WTC11 (cell line): ENCODE data around the gene ZSWIM3. TPM values are rescaled to one million over a fixed set of nuclear protein-coding genes. Genes with fewer than 3 reads are reported as not detected.

Experiments
- ATAC-seq: fragments of 200-7000 bp; cut with Tn5 transposase; 2 replicates; pipeline ENCODE4 v1.10.0; 2021; ENCODE audit warnings: mild to moderate bottlenecking, moderate library complexity
- CTCF ChIA-PET: fragments of 300-600 bp; sonication (Branson Sonifier 250); formaldehyde crosslinking; loops from one replicate; lab custom pipeline; 2021; ENCODE audit warnings: antibody characterized with exemption; lab: Charles Lee
- POLR2A ChIA-PET: fragments of 350-600 bp; sonication (Branson Sonifier 250); formaldehyde crosslinking; loops from one replicate; lab custom pipeline; 2021; ENCODE audit warnings: antibody characterized with exemption; lab: Charles Lee
- DNase-seq: peaks from one replicate; pipeline ENCODE4 v3.0.0; 2021; ENCODE audit warnings: low spot score
- H3K27ac Mint-ChIP-seq: 2 replicates; pipeline ENCODE4 v1.8.0; 2021; ENCODE audit warnings: mixed read lengths
- H3K27me3 Mint-ChIP-seq: 2 replicates; pipeline ENCODE4 v1.8.0; 2021; ENCODE audit warnings: low read depth, mild to moderate bottlenecking, moderate library complexity, mixed read lengths
- H3K36me3 Mint-ChIP-seq: 2 replicates; pipeline ENCODE4 v1.8.0; 2021; ENCODE audit warnings: mixed read lengths
- H3K4me1 Mint-ChIP-seq: 2 replicates; pipeline ENCODE4 v1.8.0; 2022; ENCODE audit warnings: mixed read lengths
- H3K4me3 Mint-ChIP-seq: 2 replicates; pipeline ENCODE4 v1.8.0; 2021; ENCODE audit warnings: mild to moderate bottlenecking, moderate library complexity, mixed read lengths
- H3K9me3 Mint-ChIP-seq: 2 replicates; pipeline ENCODE4 v1.8.0; 2021; ENCODE audit warnings: mixed read lengths
- ATF6 ChIP-seq: sonication (generic); formaldehyde crosslinking; IDR thresholded peaks from 2 replicates; pipeline ENCODE4 v1.8.1; 2023; ENCODE audit warnings: mild to moderate bottlenecking, missing genetic modification reagents
- CREM ChIP-seq: sonication (generic); formaldehyde crosslinking; IDR thresholded peaks from 2 replicates; pipeline ENCODE4 v1.8.1; 2022; ENCODE audit warnings: mild to moderate bottlenecking, missing genetic modification reagents, moderate library complexity
- EMX1 ChIP-seq: fragments of 250-450 bp; sonication (Bioruptor Pico); IDR thresholded peaks from 2 replicates; pipeline ENCODE4 v1.8.0; 2021; ENCODE audit warnings: mild to moderate bottlenecking
- GABPB1 ChIP-seq: sonication (generic); formaldehyde crosslinking; IDR thresholded peaks from 2 replicates; pipeline ENCODE4 v1.8.1; 2023; ENCODE audit warnings: mild to moderate bottlenecking, missing genetic modification reagents
- JAZF1 ChIP-seq: fragments of 250-450 bp; sonication (Bioruptor Pico); IDR thresholded peaks from 2 replicates; pipeline ENCODE4 v1.9.0; 2021; ENCODE audit warnings: moderate library complexity, mild to moderate bottlenecking, inconsistent platforms
- OVOL2 ChIP-seq: fragments of 250-450 bp; sonication (Bioruptor Pico); IDR thresholded peaks from 2 replicates; pipeline ENCODE4 v1.9.0; 2021; ENCODE audit warnings: mild to moderate bottlenecking, borderline replicate concordance
- PREB ChIP-seq: sonication (generic); formaldehyde crosslinking; IDR thresholded peaks from 2 replicates; pipeline ENCODE4 v1.8.1; 2022; ENCODE audit warnings: mild to moderate bottlenecking, missing genetic modification reagents, moderate library complexity, borderline replicate concordance
- SOX15 ChIP-seq: fragments of 250-450 bp; sonication (Bioruptor Pico); IDR thresholded peaks from 2 replicates; pipeline ENCODE4 v1.9.0; 2021; ENCODE audit warnings: mild to moderate bottlenecking
- STAT6 ChIP-seq: sonication (generic); formaldehyde crosslinking; conservative IDR thresholded peaks from 2 replicates; pipeline ENCODE4 v1.8.1; 2023; ENCODE audit warnings: mild to moderate bottlenecking, low read depth, missing genetic modification reagents, moderate library complexity
- ZNF396 ChIP-seq: fragments of 250-450 bp; sonication (Bioruptor Pico); IDR thresholded peaks from 2 replicates; pipeline ENCODE4 v1.8.0; 2021; ENCODE audit warnings: mild to moderate bottlenecking, moderate library complexity, borderline replicate concordance
- ZNF423 ChIP-seq: fragments of 250-450 bp; sonication (Bioruptor Pico); IDR thresholded peaks from 2 replicates; pipeline ENCODE4 v2.1.2; 2022; ENCODE audit warnings: mild to moderate bottlenecking, moderate library complexity
- total RNA-seq: library from RNA; stranded (reverse); gene quantifications from 3 replicates; pipeline ENCODE4 v1.2.3, GENCODE V29; 2021
- TF ChIP-seq, protein P1 (sequence below): fragments of 250-450 bp; sonication (Bioruptor Pico); IDR thresholded peaks from 2 replicates; pipeline ENCODE4 v1.9.0; 2021; ENCODE audit warnings: mild to moderate bottlenecking, borderline replicate concordance
- TF ChIP-seq, protein P2 (sequence below): sonication (generic); formaldehyde crosslinking; IDR thresholded peaks from 2 replicates; pipeline ENCODE4 v1.8.1; 2022; ENCODE audit warnings: mild to moderate bottlenecking, moderate library complexity, missing genetic modification reagents
- TF ChIP-seq, protein P3 (sequence below): sonication (generic); formaldehyde crosslinking; IDR thresholded peaks from 2 replicates; pipeline ENCODE4 v1.8.0; 2022; ENCODE audit warnings: mild to moderate bottlenecking, missing genetic modification reagents
- TF ChIP-seq, protein P4 (sequence below): fragments of 250-450 bp; sonication (Bioruptor Pico); IDR thresholded peaks from 2 replicates; pipeline ENCODE4 v1.8.0; 2021; ENCODE audit warnings: mild to moderate bottlenecking
- TF ChIP-seq, protein P5 (sequence below): sonication (generic); formaldehyde crosslinking; IDR thresholded peaks from 2 replicates; pipeline ENCODE4 v1.8.0; 2023; ENCODE audit warnings: missing genetic modification reagents

Gene ZSWIM3
- total RNA-seq, 1 experiment from 2014 or later = 3.4 TPM

GRCh38 chr20:45836841-45837240 is 20.6 kb upstream of the ZSWIM3 start:
- TF ChIP-seq, protein P1, sequence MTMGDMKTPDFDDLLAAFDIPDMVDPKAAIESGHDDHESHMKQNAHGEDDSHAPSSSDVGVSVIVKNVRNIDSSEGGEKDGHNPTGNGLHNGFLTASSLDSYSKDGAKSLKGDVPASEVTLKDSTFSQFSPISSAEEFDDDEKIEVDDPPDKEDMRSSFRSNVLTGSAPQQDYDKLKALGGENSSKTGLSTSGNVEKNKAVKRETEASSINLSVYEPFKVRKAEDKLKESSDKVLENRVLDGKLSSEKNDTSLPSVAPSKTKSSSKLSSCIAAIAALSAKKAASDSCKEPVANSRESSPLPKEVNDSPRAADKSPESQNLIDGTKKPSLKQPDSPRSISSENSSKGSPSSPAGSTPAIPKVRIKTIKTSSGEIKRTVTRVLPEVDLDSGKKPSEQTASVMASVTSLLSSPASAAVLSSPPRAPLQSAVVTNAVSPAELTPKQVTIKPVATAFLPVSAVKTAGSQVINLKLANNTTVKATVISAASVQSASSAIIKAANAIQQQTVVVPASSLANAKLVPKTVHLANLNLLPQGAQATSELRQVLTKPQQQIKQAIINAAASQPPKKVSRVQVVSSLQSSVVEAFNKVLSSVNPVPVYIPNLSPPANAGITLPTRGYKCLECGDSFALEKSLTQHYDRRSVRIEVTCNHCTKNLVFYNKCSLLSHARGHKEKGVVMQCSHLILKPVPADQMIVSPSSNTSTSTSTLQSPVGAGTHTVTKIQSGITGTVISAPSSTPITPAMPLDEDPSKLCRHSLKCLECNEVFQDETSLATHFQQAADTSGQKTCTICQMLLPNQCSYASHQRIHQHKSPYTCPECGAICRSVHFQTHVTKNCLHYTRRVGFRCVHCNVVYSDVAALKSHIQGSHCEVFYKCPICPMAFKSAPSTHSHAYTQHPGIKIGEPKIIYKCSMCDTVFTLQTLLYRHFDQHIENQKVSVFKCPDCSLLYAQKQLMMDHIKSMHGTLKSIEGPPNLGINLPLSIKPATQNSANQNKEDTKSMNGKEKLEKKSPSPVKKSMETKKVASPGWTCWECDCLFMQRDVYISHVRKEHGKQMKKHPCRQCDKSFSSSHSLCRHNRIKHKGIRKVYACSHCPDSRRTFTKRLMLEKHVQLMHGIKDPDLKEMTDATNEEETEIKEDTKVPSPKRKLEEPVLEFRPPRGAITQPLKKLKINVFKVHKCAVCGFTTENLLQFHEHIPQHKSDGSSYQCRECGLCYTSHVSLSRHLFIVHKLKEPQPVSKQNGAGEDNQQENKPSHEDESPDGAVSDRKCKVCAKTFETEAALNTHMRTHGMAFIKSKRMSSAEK (CRISPR knock-in tag) = no peak
- TF ChIP-seq, protein P2, sequence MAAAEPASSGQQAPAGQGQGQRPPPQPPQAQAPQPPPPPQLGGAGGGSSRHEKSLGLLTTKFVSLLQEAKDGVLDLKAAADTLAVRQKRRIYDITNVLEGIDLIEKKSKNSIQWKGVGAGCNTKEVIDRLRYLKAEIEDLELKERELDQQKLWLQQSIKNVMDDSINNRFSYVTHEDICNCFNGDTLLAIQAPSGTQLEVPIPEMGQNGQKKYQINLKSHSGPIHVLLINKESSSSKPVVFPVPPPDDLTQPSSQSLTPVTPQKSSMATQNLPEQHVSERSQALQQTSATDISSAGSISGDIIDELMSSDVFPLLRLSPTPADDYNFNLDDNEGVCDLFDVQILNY (CRISPR knock-in tag) = no peak
- TF ChIP-seq PREB = no peak
- TF ChIP-seq ZNF423 = no peak
- TF ChIP-seq JAZF1 (CRISPR knock-in tag) = no peak
- TF ChIP-seq, protein P3, sequence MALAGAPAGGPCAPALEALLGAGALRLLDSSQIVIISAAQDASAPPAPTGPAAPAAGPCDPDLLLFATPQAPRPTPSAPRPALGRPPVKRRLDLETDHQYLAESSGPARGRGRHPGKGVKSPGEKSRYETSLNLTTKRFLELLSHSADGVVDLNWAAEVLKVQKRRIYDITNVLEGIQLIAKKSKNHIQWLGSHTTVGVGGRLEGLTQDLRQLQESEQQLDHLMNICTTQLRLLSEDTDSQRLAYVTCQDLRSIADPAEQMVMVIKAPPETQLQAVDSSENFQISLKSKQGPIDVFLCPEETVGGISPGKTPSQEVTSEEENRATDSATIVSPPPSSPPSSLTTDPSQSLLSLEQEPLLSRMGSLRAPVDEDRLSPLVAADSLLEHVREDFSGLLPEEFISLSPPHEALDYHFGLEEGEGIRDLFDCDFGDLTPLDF (CRISPR knock-in tag) = no peak
- TF ChIP-seq GABPB1 = no peak
- TF ChIP-seq EMX1 (CRISPR knock-in tag) = no peak
- TF ChIP-seq, protein P4, sequence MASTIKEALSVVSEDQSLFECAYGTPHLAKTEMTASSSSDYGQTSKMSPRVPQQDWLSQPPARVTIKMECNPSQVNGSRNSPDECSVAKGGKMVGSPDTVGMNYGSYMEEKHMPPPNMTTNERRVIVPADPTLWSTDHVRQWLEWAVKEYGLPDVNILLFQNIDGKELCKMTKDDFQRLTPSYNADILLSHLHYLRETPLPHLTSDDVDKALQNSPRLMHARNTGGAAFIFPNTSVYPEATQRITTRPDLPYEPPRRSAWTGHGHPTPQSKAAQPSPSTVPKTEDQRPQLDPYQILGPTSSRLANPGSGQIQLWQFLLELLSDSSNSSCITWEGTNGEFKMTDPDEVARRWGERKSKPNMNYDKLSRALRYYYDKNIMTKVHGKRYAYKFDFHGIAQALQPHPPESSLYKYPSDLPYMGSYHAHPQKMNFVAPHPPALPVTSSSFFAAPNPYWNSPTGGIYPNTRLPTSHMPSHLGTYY (CRISPR knock-in tag) = no peak
- no peak for TF ChIP-seq ZNF396 (CRISPR knock-in tag)
- no peak for TF ChIP-seq ATF6 (CRISPR knock-in tag)
- Mint-ChIP-seq H3K36me3 (peaks cover 3% of the 10 kb centered on the region; the same call in 1 of the 2 replicates), H3K27me3 (no peaks in the 10 kb centered on the region), H3K9me3 (no peaks in the 10 kb centered on the region), H3K4me3 (no peak overlapping the region), H3K27ac (no peak overlapping the region), H3K4me1 (peaks cover 18% of the 10 kb centered on the region)
- ATAC-seq = no peak
- DNase-seq = no peak
- POLR2A ChIA-PET = no interaction called here
- CTCF ChIA-PET = no interaction called here

- TF ChIP-seq OVOL2 (CRISPR knock-in tag) (no peak), JAZF1 (CRISPR knock-in tag) (no peak), CREM (no peak), STAT6 (CRISPR knock-in tag) (no peak), SOX15 (no peak)
- TF ChIP-seq, protein P3 (CRISPR knock-in tag) = no peak
- TF ChIP-seq, protein P5, sequence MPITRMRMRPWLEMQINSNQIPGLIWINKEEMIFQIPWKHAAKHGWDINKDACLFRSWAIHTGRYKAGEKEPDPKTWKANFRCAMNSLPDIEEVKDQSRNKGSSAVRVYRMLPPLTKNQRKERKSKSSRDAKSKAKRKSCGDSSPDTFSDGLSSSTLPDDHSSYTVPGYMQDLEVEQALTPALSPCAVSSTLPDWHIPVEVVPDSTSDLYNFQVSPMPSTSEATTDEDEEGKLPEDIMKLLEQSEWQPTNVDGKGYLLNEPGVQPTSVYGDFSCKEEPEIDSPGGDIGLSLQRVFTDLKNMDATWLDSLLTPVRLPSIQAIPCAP = no peak
- TF ChIP-seq, all 79 proteins: peak for 0
- Mint-ChIP-seq H3K27ac (no peak overlapping the region), H3K27me3 (no peaks in the 10 kb centered on the region), H3K4me3 (no peak overlapping the region), H3K9me3 (no peaks in the 10 kb centered on the region), H3K4me1 (no peaks in the 10 kb centered on the region; the same call in 1 of the 2 replicates), H3K36me3 (peaks cover 26% of the 10 kb centered on the region)
- POLR2A ChIA-PET = interaction anchor here (0.7 to 1.5 kb wide), 2 partner anchors 40 to 94 kb away, joined by 4 read pairs; partner anchors contain the start of genes PCIF1 and ZSWIM1
- DNase-seq (no peak), ATAC-seq (no peak; the same call in 1 of the 2 replicates)
- CTCF ChIA-PET = interaction anchor here (0.7 to 2.6 kb wide), 7 partner anchors 17 to 167 kb away, joined by 3 to 17 read pairs (median 4); partner anchors contain the start of gene ZSWIM1
Observed at GRCh38 chr20:45840700-45841198, 16.7 kb upstream of the ZSWIM3 start.
